SK-N-SH (cell line): Measurements from ENCODE around the gene TRPM2. TPM values are rescaled to one million over a fixed set of nuclear protein-coding genes. Genes with fewer than 3 reads are reported as not detected.
A peak's percentile ranks its signal among the peaks of the same experiment; 100 is the strongest.

Experiments
- CTCF ChIA-PET: fragments of 300-600, 350-600 bp; formaldehyde crosslinking; extraction: SDS; loops from one replicate; lab custom pipeline; 2021; lab: Yijun Ruan, JAX
- POLR2A ChIA-PET: fragments of 350-600 bp; sonication (Branson Sonifier 250); formaldehyde crosslinking; extraction: SDS; loops from one replicate; lab custom pipeline; 2020; ENCODE audit warnings: antibody characterized with exemption, inconsistent platforms; lab: Yijun Ruan, JAX
- DNase-seq: peaks from one replicate; pipeline ENCODE4 v3.0.0; 2012
- H2AFZ ChIP-seq: fragments of 200-600 bp; sonication (generic); 2 replicates; pipeline ENCODE4 v1.8.1; 2016; ENCODE audit warnings: antibody characterized with exemption, mild to moderate bottlenecking, low read depth
- H3F3A ChIP-seq: fragments of 200-600 bp; sonication (generic); replicated peaks from 2 replicates; pipeline ENCODE3; 2016; ENCODE audit warnings: antibody characterized with exemption, mild to moderate bottlenecking; ENCODE audit not compliant: insufficient read depth
- H3K27ac ChIP-seq, 2 experiments: fragments of 200-500 bp in 1 of 2; fragments of 200-600 bp in 1 of 2; sonication (Bioruptor generic) in 1 of 2; sonication (generic), shearing (Covaris generic) in 1 of 2; 2 replicates each; pipeline versions ENCODE4 v1.5.1 to v1.6.1; 2014 to 2016; ENCODE audit warnings: low read depth in 2 of 2, inconsistent platforms in 1 of 2, low read length in 1 of 2, mild to moderate bottlenecking in 1 of 2, mixed read lengths in 1 of 2
- H3K27me3 ChIP-seq: fragments of 200-600 bp; sonication (generic), shearing (Covaris generic); 2 replicates; pipeline ENCODE4 v1.6.1; 2016; ENCODE audit warnings: mixed run types; ENCODE audit not compliant: insufficient read depth
- H3K36me3 ChIP-seq, 2 experiments: fragments of 200-500 bp in 1 of 2; fragments of 200-600 bp in 1 of 2; sonication (Bioruptor generic) in 1 of 2; sonication (generic) in 1 of 2; replicated peaks in 1 of 2; 2 replicates each; pipeline versions ENCODE3 to v1.5.1; 2014 to 2016; ENCODE audit warnings: low read length in 1 of 2, mild to moderate bottlenecking in 1 of 2; ENCODE audit not compliant: insufficient read depth in 2 of 2, control insufficient read depth in 1 of 2
- H3K4me1 ChIP-seq, 2 experiments: fragments of 200-500 bp in 1 of 2; fragments of 200-600 bp in 1 of 2; sonication (Bioruptor generic) in 1 of 2; sonication (generic), shearing (Covaris generic) in 1 of 2; 2 replicates each; pipeline versions ENCODE4 v1.5.1 to v1.6.1; 2014 to 2016; ENCODE audit warnings: low read depth in 1 of 2, low read length in 1 of 2, mixed run types in 1 of 2; ENCODE audit not compliant: insufficient read depth in 2 of 2, control insufficient read depth in 1 of 2
- H3K4me2 ChIP-seq: fragments of 200-600 bp; sonication (generic), shearing (Covaris generic); 2 replicates; pipeline ENCODE4 v1.6.1; 2017; ENCODE audit warnings: mixed run types
- H3K4me3 ChIP-seq, 2 experiments: fragments of 200-500 bp in 1 of 2; fragments of 200-600 bp in 1 of 2; sonication (Bioruptor generic) in 1 of 2; sonication (generic), shearing (Covaris generic) in 1 of 2; 2 replicates each; pipeline versions ENCODE4 v1.5.1 to v1.8.1; 2014 to 2016; ENCODE audit warnings: low read depth in 2 of 2, inconsistent platforms in 1 of 2, low read length in 1 of 2, mild to moderate bottlenecking in 1 of 2, mixed read lengths in 1 of 2, moderate library complexity in 1 of 2
- H3K79me2 ChIP-seq: fragments of 200-600 bp; sonication (generic); 2 replicates; pipeline ENCODE4 v1.8.1; 2017; ENCODE audit warnings: mild to moderate bottlenecking; ENCODE audit not compliant: insufficient read depth
- H3K9ac ChIP-seq: fragments of 200-600 bp; sonication (generic); 2 replicates; pipeline ENCODE4 v1.6.1; 2017; ENCODE audit warnings: mixed run types
- H3K9me2 ChIP-seq: fragments of 200-600 bp; sonication (generic); 2 replicates; pipeline ENCODE4 v1.6.1; 2017; ENCODE audit warnings: mixed run types
- H3K9me3 ChIP-seq: fragments of 200-600 bp; sonication (generic); 2 replicates; pipeline ENCODE4 v1.6.1; 2017; ENCODE audit warnings: mixed run types, mild to moderate bottlenecking, moderate library complexity
- H4K20me1 ChIP-seq: fragments of 200-600 bp; sonication (generic); 2 replicates; pipeline ENCODE4 v1.6.1; 2017; ENCODE audit warnings: mild to moderate bottlenecking, mixed run types; ENCODE audit not compliant: insufficient read depth
- CHD2 ChIP-seq: fragments of 150-350 bp; IDR thresholded peaks from 2 replicates; pipeline ENCODE4 v1.6.1; 2018; ENCODE audit warnings: low read length; ENCODE audit not compliant: partially characterized antibody
- ELF1 ChIP-seq: IDR thresholded peaks from 2 replicates; pipeline ENCODE4 v1.4.0; 2012
- EP300 ChIP-seq, 2 experiments: IDR thresholded peaks; 2 replicates each; pipeline versions ENCODE4 v1.4.0 to v1.6.1; 2012; ENCODE audit warnings: borderline replicate concordance in 1 of 2, low read depth in 1 of 2, low read length in 1 of 2
- FOSL2 ChIP-seq: IDR thresholded peaks from 2 replicates; pipeline ENCODE4 v1.4.0; 2012; ENCODE audit warnings: low read depth, mild to moderate bottlenecking, moderate library complexity, borderline replicate concordance
- FOXM1 ChIP-seq: IDR thresholded peaks from 2 replicates; pipeline ENCODE4 v1.4.0; 2012; ENCODE audit warnings: low read depth, mild to moderate bottlenecking
- GABPA ChIP-seq: IDR thresholded peaks from 2 replicates; pipeline ENCODE4 v1.4.0; 2012; ENCODE audit warnings: low read depth, mild to moderate bottlenecking
- GATA2 ChIP-seq: sonication (generic); formaldehyde crosslinking; IDR thresholded peaks from 2 replicates; pipeline ENCODE4 v1.5.0; 2020; ENCODE audit warnings: mild to moderate bottlenecking, missing genetic modification reagents
- IRF3 ChIP-seq: fragments of 150-350 bp; IDR thresholded peaks from 2 replicates; pipeline ENCODE4 v1.6.1; 2016; ENCODE audit warnings: mild to moderate bottlenecking, low read depth, low read length
- JUND ChIP-seq: IDR thresholded peaks from 2 replicates; pipeline ENCODE4 v1.4.0; 2012
- MAX ChIP-seq: IDR thresholded peaks from 2 replicates; pipeline ENCODE4 v1.4.0; 2012; ENCODE audit warnings: low read depth
- NRF1 ChIP-seq: IDR thresholded peaks from 2 replicates; pipeline ENCODE4 v1.6.1; 2012; ENCODE audit warnings: low read depth, mild to moderate bottlenecking, low read length
- POLR2AphosphoS5 ChIP-seq: IDR thresholded peaks from 2 replicates; pipeline ENCODE4 v1.6.1; 2012; ENCODE audit warnings: low read depth, low read length
- RAD21 ChIP-seq: IDR thresholded peaks from 2 replicates; pipeline ENCODE4 v1.6.1; 2012; ENCODE audit warnings: mild to moderate bottlenecking, low read length
- RCOR1 ChIP-seq: fragments of 150-350 bp; IDR thresholded peaks from 2 replicates; pipeline ENCODE4 v1.6.1; 2017; ENCODE audit warnings: antibody characterized with exemption, low read length
- REST ChIP-seq: IDR thresholded peaks from 2 replicates; pipeline ENCODE4 v1.6.1; 2012; ENCODE audit warnings: mild to moderate bottlenecking, low read depth, low read length, moderate library complexity
- RFX5 ChIP-seq: IDR thresholded peaks from 2 replicates; pipeline ENCODE4 v1.6.1; 2012; ENCODE audit warnings: mild to moderate bottlenecking, improper control_type of control experiment, low read length
- SIN3A ChIP-seq: IDR thresholded peaks from 2 replicates; pipeline ENCODE4 v1.6.1; 2012; ENCODE audit warnings: low read depth, mild to moderate bottlenecking, low read length, moderate library complexity, borderline replicate concordance
- TCF12 ChIP-seq: IDR thresholded peaks from 2 replicates; pipeline ENCODE4 v1.4.0; 2012
- USF1 ChIP-seq: IDR thresholded peaks from 2 replicates; pipeline ENCODE4 v1.4.0; 2012; ENCODE audit warnings: low read depth, borderline replicate concordance
- USF2 ChIP-seq: fragments of 150-350 bp; IDR thresholded peaks from 2 replicates; pipeline ENCODE4 v1.6.1; 2017; ENCODE audit warnings: antibody characterized with exemption, low read length, low read depth, borderline replicate concordance
- YY1 ChIP-seq: IDR thresholded peaks from 2 replicates; pipeline ENCODE4 v1.4.0; 2012; ENCODE audit warnings: low read depth, mild to moderate bottlenecking
- ZBTB33 ChIP-seq: IDR thresholded peaks from 2 replicates; pipeline ENCODE4 v1.4.0; 2012; ENCODE audit warnings: low read depth, borderline replicate concordance
- WGBS: methylation state at CpG from one replicate; pipeline ENCODE4 v1.1.6; 2017; ENCODE audit warnings: low lambda C conversion rate; 5-methylcytosine and 5-hydroxymethylcytosine counted together
- polyA plus RNA-seq, 3 experiments: library from polyadenylated mRNA; depleted of rRNA; stranded (reverse); fragments of >200 nt; gene quantifications; 2 replicates each; pipeline ENCODE4 v1.2.3, GENCODE V29; 2012

The TRPM2 gene
- polyA plus RNA-seq, 1 of the 3 experiments (the other 2 are of a cell fraction), result not detected

- TF ChIP-seq MAX (no peak), ZBTB33 (no peak), REST (no peak), RFX5 (no peak)
Observed at GRCh38 chr21:44390886-44391285, 37.5 kb downstream of the TRPM2 start (continued).

- Histone ChIP-seq H4K20me1 (no peaks in the 10 kb centered on the region), H3K9me2 (no peaks in the 10 kb centered on the region), H3K4me2 (no peak overlapping the region), H3K27me3 (peaks cover 38% of the 10 kb centered on the region; the same call in 1 of the 2 replicates), H3K9me3 (no peaks in the 10 kb centered on the region), H3K27ac (no peak overlapping the region), H3K9ac (no peak overlapping the region), H3K4me1 (no peaks in the 10 kb centered on the region; a peak in 1 of 4 replicates), H3K79me2 (no peaks in the 10 kb centered on the region), H2AFZ (no peak overlapping the region), H3K4me3 (no peak overlapping the region), H3F3A (no peaks in the 10 kb centered on the region), H3K36me3 (no peaks in the 10 kb centered on the region)
- ChIA-PET POLR2A (no interaction called here), CTCF (interaction anchor here (0.7 to 1.3 kb wide), 2 partner anchors 14 to 282 kb away, joined by 3 to 5 read pairs; no protein-coding TSS in a partner anchor)
- no peak for TF ChIP-seq JUND
- no peak for TF ChIP-seq GABPA
- no peak for TF ChIP-seq FOXM1
- no peak for TF ChIP-seq SIN3A
- no peak for TF ChIP-seq CHD2
- no peak for TF ChIP-seq POLR2AphosphoS5
- no peak for TF ChIP-seq RFX5
- no peak for TF ChIP-seq USF2
- TF ChIP-seq YY1, result no peak
- no peak for TF ChIP-seq MAX
- TF ChIP-seq RAD21, result no peak
- no peak for TF ChIP-seq IRF3
- no peak for TF ChIP-seq EP300 (IDR thresholded peaks at IDR 0.05; ENCODE audit: borderline replicate concordance in 1 of 2, low read depth in 1 of 2, low read length in 1 of 2)
- no peak for TF ChIP-seq RCOR1
- no peak for TF ChIP-seq USF1
- TF ChIP-seq TCF12, result no peak
- no peak for TF ChIP-seq GATA2
- no peak for TF ChIP-seq NRF1
- TF ChIP-seq ELF1, result no peak
- TF ChIP-seq FOSL2, result no peak
- peak; percentile 37 for DNase-seq
- WGBS, result 10% methylated on average over 17 of the region's 34 CpGs
Observed at GRCh38 chr21:44391345-44392091, 38.1 kb downstream of the TRPM2 start.
